ENCODE data around the gene SRGN.
"Not testable (repeated sequence)": the region's sequence is repeated elsewhere in the genome, so short reads cannot be mapped to it uniquely, and the experiment has no call there.

The SRGN gene

GRCh38 chr10:69087590-69088470 lies at the start of gene SRGN:
SRGN (plus strand) TSS chr10:69088103; CDS start chr10:69088158, 55 bp downstream.
- DNase-seq = peak; percentile 95

DNA sequence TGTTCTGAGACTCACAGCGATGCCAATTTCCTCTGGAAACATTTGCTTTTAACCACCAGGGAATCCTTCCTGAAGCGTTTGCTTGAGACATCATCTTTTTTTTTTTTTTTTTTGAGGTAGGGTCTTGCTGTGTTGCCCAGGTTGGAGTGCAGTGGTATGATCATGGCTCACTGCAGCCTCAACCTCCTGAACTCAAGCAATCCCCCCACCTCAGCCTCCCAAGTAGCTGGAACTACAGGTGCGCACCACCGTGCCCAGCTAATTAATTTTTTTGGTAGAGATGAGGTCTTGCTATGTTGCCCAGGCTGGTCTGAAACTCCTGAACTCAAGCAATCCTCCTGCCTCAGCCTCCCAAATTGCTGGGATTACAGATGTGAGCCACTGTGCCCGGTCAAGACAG lies 47.0 kb upstream of the SRGN start:
- DNase-seq = not testable (repeated sequence)

GRCh38 chr10:69042417-69042816 lies 45.5 kb upstream of the SRGN start:
- no peak for DNase-seq

GRCh38 chr10:69042838-69043237 lies 45.1 kb upstream of the SRGN start:
- no peak for DNase-seq

DNA sequence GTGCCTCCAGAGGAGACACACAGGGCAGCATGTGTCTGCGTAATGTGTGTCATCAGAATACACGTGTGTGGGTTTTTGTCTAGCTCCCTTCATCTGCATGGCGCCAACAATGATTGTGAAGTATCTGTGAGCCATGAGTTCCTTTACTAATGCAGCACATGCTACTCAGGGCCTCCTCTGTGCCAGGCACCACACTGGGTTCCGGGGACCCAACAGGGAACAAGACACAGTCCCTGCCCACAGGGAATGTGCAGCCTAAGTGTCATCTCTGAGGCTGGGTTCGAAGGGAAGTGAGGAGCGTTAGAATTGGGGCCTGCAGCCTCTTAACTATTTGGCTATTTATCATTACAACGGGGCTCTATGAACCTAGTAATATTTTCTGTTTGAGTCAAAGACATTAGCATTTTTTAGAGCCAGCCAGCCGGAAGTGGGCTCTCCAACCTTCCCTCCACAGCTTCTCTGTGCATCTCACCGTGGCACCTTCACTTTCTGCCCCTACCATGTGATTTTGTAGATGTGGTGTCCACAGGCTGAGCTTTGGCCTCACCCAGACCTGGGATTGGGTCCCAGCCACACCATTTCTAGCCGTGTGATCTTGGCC lies 43.9 kb upstream of the SRGN start:
- DNase-seq = no peak

DNA sequence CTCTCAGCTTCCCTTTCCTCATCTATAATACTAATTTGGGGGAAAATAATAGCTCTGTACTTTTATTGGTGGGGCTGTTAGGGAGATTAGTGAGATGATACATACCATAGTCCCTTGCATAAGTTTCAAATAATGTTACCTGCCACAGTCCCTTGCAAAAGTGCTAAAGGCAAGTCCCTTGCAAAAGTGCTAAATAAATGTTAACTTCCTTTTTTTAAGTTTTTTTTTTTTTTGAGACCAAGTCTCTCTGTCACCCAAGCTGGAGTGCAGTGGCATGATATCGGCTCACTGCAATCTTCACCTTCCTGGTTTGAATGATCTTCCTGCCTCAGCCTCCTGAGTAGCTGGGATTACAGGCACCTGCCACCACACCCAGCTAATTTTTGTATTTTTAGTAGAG lies 43.4 kb upstream of the SRGN start:
- DNase-seq = peak; percentile 28

DNA sequence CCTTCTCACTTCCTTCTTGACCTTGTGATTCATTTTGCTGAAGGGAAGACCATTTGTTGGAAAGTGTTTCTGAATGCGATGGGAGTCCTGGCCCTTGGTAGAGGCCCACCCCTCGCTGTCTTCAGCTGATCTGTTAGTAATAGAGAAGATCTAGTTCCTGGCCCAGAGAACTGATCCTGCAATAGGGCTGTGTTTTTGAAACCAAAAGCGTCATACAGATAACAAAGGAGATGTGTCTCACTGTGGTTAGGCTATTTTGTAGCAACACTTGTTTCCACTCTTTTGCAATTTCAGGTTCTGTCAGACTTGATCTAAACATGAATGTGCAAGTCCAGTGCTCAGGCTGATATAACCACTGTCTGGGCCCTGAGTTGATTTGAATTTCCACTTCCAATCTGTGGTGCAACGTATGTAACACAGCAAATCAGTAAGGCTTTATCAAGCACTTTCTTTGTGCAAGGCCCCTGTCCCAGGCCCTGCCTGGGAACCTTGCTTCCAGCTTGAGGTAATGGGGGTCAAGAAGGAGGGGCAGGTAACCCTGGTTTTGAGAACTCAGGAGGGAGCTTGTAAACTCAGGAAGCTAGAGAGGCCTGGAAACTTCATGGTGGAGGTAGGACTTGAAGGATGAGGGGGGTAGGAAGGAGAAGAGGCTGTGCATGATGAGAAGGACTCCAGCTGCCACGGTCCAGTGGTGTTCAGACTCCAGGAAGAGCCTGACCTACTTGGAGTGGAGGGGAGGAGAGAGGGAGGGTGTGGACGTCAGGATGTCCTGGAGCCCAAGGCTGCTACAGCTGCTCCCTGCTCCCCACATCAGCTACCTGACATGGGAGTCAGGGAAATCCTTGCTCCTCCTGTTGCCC lies 42.2 kb upstream of the SRGN start:
- DNase-seq = peak; percentile 68

- DNase-seq = no peak
Observed at GRCh38 chr10:69047111-69047832, 40.6 kb upstream of the SRGN start.

- peak; percentile 26 for DNase-seq
Observed at GRCh38 chr10:69048103-69048502, 39.8 kb upstream of the SRGN start.

DNA sequence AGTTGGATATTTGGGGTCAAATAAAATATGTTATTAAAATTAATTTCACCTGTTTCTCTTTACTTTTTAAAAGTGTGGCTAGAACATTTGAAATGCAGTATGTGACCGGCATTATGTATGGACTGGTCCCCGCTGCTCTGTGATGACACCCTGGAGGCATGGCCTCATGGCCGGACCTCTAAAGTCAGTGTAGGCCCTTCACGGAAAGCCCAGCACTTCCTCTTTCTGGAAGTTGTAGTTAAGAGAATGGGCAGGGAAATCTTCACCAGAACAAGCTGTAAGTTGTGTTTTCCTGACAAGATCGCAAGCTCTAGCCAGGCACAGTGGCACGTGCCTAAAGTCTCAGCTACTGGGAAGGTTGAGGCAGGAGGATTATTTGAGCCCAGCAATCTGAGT lies 38.3 kb upstream of the SRGN start:
- no peak for DNase-seq

GRCh38 chr10:69051303-69051702 lies 36.6 kb upstream of the SRGN start:
- DNase-seq = no peak

DNA sequence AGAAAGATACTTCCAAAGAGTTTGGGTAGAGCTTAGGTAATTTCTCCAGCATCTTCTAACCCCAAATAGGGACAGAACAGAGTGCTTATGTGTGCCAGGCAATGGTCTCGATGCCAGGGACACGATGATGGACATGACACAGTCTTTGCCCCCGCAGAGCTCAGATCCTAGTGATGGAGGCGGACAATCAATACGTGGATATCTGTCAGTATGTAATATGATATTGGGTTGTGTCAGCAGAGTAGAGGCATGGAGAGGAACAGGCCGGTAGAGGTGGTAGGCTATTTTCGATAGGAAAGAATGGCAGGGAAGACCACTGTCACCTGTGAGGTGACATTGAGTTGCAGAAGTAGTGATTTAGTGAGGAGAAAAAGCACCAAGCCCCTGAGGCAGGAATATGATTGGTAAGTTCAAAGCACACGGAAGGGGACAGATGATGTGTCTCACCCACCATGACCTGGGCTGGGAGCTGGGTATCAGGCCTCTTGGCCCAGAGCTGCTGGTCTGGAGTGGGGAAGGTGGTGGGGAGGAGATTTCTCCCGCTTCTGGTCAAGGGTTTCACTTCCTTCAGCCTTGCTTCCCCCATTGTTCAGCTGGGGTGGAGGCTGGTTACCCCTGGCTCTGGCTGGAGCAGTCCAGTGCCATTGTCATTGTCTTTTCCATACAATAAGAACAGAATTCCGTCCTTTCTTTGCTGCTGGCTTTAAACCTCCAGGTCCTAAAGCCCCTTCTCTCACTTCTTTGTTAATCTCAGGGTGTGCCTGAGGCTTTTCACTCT lies 36.0 kb upstream of the SRGN start:
- DNase-seq = no peak

DNA sequence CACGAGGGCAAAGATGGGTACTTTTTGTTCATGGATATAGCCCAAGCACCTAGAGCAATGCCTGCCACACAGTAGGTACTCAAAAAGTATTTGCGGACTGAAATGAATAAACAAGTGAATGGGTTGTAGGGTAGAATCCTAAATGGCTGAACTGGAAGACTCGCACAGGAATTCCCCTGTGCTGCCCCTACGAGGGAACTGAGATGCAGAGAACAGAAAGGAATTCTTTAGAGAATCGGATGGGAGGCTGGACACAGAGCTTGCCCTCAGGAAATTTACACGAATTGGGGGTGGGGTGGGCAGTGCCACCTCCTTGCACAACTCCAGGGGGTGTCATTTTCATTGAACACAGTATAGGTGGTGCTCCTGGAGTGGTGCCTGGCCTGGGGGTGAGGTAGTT lies 35.2 kb upstream of the SRGN start:
- DNase-seq = no peak

- DNase-seq = no peak
Observed at GRCh38 chr10:69055241-69055640, 32.7 kb upstream of the SRGN start.

DNA sequence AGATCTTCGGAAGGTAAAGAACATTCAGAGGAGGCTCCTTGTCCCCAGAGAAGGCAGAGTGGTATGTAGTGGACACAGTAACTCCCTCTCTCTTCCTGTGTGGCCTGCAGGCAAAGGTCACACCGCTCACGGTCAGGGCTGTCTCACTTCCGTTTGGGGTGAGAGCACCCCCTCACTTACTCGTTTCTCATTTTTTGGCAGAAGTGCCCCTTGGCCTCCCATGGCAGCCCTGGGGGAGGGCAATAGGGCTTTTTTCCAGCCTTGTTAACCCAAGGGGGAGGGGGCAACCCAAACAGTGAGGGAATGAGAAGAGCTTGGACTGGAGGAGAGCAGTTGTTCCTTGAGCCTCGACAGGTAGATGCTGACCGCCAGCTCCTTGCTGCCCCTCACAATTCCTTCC lies 31.8 kb upstream of the SRGN start:
- no peak for DNase-seq

- DNase-seq = no peak
Observed at GRCh38 chr10:69056536-69057260, 31.2 kb upstream of the SRGN start.

DNA sequence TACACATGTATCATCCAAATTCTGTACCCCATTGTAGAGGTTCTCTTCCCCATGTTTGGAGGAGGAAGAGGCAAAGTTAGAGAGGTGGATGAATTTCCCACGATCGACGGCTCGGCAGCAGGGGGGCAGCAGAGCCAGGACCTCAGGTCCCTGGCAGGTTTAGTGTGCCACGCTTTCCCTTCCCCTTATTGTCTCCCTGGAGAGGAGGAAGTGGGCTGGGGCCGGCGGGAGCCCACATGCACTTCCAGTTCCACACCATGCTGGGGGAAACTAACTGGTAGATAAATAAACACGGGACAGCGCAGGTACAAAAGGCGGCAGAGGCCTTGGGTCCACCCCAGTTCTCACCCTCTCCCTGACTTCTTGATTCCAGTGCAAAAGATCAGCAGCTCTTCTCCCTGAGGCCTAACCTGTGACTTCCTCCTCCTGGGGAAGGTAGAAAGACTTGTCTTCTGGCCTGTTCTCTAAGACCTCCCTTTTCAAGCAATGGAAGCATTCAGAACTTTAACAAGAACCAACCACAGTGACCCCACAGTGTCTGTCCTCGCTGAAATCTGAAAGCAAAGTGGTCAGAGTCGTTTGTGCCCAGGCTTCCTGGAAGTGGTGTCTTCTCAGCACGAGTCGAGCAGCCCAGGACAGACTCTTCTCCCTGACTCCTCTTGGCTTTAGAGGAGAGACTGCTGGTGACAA lies 30.5 kb upstream of the SRGN start:
- no peak for DNase-seq

- DNase-seq = no peak
Observed at GRCh38 chr10:69057951-69058297, 30.0 kb upstream of the SRGN start.

DNA sequence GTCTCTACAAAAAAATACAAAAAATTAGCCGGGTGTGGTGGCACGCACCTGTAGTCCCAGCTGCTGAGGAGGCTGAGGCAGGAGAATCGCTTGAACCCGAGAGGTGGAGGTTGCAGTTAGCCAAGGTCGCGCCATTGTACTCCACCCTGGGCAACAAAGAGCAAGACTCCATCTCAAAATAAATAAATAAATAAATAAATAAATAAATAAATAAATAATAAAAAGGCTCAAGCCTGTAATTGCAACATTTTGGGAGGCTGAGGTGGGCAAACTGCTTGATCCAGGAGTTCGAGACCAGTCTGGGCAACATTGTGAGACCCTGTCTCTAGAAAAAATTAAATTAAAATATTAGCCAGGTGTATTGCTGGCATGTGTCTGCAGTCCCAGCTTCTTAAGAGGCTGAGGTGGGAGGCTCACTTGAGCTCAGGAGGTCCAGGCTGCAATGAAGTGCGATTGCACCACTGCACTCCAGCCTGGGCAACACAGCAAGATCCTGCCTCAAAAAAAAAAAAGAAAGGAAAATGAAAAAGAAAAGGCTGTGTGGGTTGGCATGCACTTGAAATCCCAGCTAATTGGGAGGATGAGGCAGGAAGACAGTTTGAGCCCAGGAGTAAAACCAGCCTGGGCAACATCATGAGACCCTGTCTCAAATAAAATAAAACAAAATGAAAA lies 27.6 kb upstream of the SRGN start:
- DNase-seq = no peak

Measured in hematopoietic multipotent progenitor cell treated with erythropoietin and hydrocortisone succinate and interleukin-3 and kit ligand, for 8 days (in vitro differentiated cells).